Breast epithelium (tissue), 3 donors: ENCODE data around the gene CEP44.

Experiments
- POLR2A ChIP-seq: fragments of 450-650 bp; IDR thresholded peaks from one replicate; pipeline ENCODE4 v1.6.1; 2016; ENCODE audit warnings: antibody characterized with exemption, mild to moderate bottlenecking, moderate library complexity
- TF ChIP-seq, protein P1 (sequence below), 3 donors: fragments of 450-650 bp; IDR thresholded peaks; one replicate each; pipeline ENCODE4 v1.5.1; 2016 to 2017; ENCODE audit warnings: antibody characterized with exemption in 3 of 3, mild to moderate bottlenecking in 3 of 3, moderate library complexity in 3 of 3

DNA sequence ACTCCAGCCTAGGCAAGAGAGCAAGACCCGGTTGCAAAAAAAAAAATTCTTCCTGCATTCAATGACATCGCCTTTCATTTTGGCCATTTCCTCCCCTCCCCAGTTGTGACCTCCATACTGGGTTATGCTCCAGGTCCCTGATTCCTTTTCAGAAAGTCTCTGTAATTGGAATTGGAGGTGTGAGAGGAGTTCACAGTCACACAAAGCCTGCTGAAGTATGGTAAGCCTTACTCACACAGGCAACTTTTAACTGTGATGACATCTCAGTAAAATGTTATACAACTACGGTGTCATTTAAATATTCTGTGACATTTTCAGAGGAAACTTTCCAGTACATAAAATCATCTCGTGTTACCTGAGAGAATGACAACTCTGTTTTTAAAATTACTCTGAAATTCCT, 73.6 kb downstream of the CEP44 start:
- TF ChIP-seq POLR2A = no peak
- TF ChIP-seq, protein P1, sequence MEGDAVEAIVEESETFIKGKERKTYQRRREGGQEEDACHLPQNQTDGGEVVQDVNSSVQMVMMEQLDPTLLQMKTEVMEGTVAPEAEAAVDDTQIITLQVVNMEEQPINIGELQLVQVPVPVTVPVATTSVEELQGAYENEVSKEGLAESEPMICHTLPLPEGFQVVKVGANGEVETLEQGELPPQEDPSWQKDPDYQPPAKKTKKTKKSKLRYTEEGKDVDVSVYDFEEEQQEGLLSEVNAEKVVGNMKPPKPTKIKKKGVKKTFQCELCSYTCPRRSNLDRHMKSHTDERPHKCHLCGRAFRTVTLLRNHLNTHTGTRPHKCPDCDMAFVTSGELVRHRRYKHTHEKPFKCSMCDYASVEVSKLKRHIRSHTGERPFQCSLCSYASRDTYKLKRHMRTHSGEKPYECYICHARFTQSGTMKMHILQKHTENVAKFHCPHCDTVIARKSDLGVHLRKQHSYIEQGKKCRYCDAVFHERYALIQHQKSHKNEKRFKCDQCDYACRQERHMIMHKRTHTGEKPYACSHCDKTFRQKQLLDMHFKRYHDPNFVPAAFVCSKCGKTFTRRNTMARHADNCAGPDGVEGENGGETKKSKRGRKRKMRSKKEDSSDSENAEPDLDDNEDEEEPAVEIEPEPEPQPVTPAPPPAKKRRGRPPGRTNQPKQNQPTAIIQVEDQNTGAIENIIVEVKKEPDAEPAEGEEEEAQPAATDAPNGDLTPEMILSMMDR (IDR thresholded peaks at IDR 0.05) = no peak
